HepG2 (cell line): ENCODE data around the gene CDC42EP5. TPM values are rescaled to one million over a fixed set of nuclear protein-coding genes. Genes with fewer than 3 reads are reported as not detected.

ENCODE experiments used
- ATF4 ChIP-seq, 2 experiments: fragments of 450-650 bp in 1 of 2; sonication (generic) in 1 of 2; formaldehyde crosslinking; IDR thresholded peaks; 2 replicates each; pipeline versions ENCODE4 v1.5.0 to v1.8.0; 2020 to 2022; ENCODE audit warnings: mild to moderate bottlenecking in 1 of 2, missing genetic modification reagents in 1 of 2
- GATAD2A ChIP-seq: IDR thresholded peaks from 2 replicates; pipeline ENCODE4 v1.6.1; 2016
- HNRNPH1 ChIP-seq: fragments of 200-400 bp; formaldehyde crosslinking; optimal IDR thresholded peaks from 2 replicates; pipeline ENCODE3; 2017; ENCODE audit warnings: mild to moderate bottlenecking, low read depth, low read length
- IKZF1 ChIP-seq: fragments of 450-650 bp; IDR thresholded peaks from 2 replicates; pipeline ENCODE4 v1.7.1; 2016
- KDM1A ChIP-seq: IDR thresholded peaks from 2 replicates; pipeline ENCODE4 v1.6.1; 2016; ENCODE audit warnings: missing compliant biosample characterization
- MXD3 ChIP-seq: IDR thresholded peaks from 2 replicates; pipeline ENCODE4 v1.6.1; 2016; ENCODE audit warnings: mild to moderate bottlenecking, missing biosample characterization, missing genetic modification reagents
- NFATC3 ChIP-seq: sonication (generic); formaldehyde crosslinking; IDR thresholded peaks from 2 replicates; pipeline ENCODE4 v1.5.1; 2020; ENCODE audit warnings: mild to moderate bottlenecking, missing genetic modification reagents
- NR2F2 ChIP-seq: IDR thresholded peaks from 2 replicates; pipeline ENCODE4 v1.6.1; 2012; ENCODE audit warnings: low read depth, inconsistent platforms, borderline replicate concordance
- RAD21 ChIP-seq: fragments of 450-650 bp; formaldehyde crosslinking; IDR thresholded peaks from 2 replicates; pipeline ENCODE4 v1.5.0; 2020; ENCODE audit warnings: mild to moderate bottlenecking
- SAFB2 ChIP-seq: sonication (generic); formaldehyde crosslinking; IDR thresholded peaks from 2 replicates; pipeline ENCODE4 v1.5.1; 2020; ENCODE audit warnings: missing genetic modification reagents, low read depth, mild to moderate bottlenecking, borderline replicate concordance
- SOX13 ChIP-seq, 3 experiments: fragments of 450-650 bp in 1 of 3; sonication (generic) in 1 of 3; formaldehyde crosslinking in 1 of 3; IDR thresholded peaks in 2 of 3; conservative IDR thresholded peaks in 1 of 3; 2 replicates each; pipeline versions ENCODE4 v1.5.0 to v1.6.1; 2016 to 2020; ENCODE audit warnings: antibody characterized with exemption in 1 of 3, mild to moderate bottlenecking in 1 of 3, missing compliant biosample characterization in 1 of 3, missing genetic modification reagents in 1 of 3, moderate library complexity in 1 of 3
- ZNF546 ChIP-seq: sonication (generic); formaldehyde crosslinking; conservative IDR thresholded peaks from 2 replicates; pipeline ENCODE4 v1.8.1; 2023; ENCODE audit warnings: mild to moderate bottlenecking, missing genetic modification reagents
- ZNF598 ChIP-seq: sonication (generic); formaldehyde crosslinking; IDR thresholded peaks from 2 replicates; pipeline ENCODE4 v1.5.1; 2020; ENCODE audit warnings: mild to moderate bottlenecking, missing genetic modification reagents, borderline replicate concordance
- ZNF7 ChIP-seq: IDR thresholded peaks from 2 replicates; pipeline ENCODE4 v1.6.1; 2016; ENCODE audit warnings: missing biosample characterization, missing genetic modification reagents
- ZNF839 ChIP-seq: sonication (generic); formaldehyde crosslinking; IDR thresholded peaks from 2 replicates; pipeline ENCODE4 v1.4.0; 2020; ENCODE audit warnings: missing genetic modification reagents, mild to moderate bottlenecking, borderline replicate concordance
- polyA plus RNA-seq, 8 experiments: library from polyadenylated mRNA; depleted of rRNA in 3 of 8; stranded (reverse) in 7 of 8; unstranded in 1 of 8; fragments of >200 nt; fragmentation: Illumina TruSeq in 4 of 8; extraction: Trizol in 4 of 8; gene quantifications; 2 replicates each; pipeline versions ENCODE4 v1.2.1 to v1.2.3, GENCODE V29; 2011 to 2016; ENCODE audit warnings: low read depth in 4 of 8, missing spikeins in 1 of 8, mixed read lengths in 1 of 8; ENCODE audit not compliant: insufficient read depth in 1 of 8
- total RNA-seq, 5 experiments: library from RNA; depleted of rRNA; stranded (reverse); fragments of >200 nt; fragmentation: Illumina TruSeq; extraction: Trizol; gene quantifications; 2 replicates each; pipeline ENCODE4 v1.2.3, GENCODE V29; 2016; ENCODE audit warnings: low read depth in 1 of 5
- TF ChIP-seq, protein P1 (sequence below): sonication (generic); formaldehyde crosslinking; IDR thresholded peaks from 2 replicates; pipeline ENCODE4 v1.4.0; 2020; ENCODE audit warnings: missing genetic modification reagents

Gene CDC42EP5
- total and polyA plus RNA-seq, 2 of the 13 experiments (the other 11 are each of a cell fraction or from before 2014, with no cell fraction given): 0.41 to 1.6 TPM

DNA sequence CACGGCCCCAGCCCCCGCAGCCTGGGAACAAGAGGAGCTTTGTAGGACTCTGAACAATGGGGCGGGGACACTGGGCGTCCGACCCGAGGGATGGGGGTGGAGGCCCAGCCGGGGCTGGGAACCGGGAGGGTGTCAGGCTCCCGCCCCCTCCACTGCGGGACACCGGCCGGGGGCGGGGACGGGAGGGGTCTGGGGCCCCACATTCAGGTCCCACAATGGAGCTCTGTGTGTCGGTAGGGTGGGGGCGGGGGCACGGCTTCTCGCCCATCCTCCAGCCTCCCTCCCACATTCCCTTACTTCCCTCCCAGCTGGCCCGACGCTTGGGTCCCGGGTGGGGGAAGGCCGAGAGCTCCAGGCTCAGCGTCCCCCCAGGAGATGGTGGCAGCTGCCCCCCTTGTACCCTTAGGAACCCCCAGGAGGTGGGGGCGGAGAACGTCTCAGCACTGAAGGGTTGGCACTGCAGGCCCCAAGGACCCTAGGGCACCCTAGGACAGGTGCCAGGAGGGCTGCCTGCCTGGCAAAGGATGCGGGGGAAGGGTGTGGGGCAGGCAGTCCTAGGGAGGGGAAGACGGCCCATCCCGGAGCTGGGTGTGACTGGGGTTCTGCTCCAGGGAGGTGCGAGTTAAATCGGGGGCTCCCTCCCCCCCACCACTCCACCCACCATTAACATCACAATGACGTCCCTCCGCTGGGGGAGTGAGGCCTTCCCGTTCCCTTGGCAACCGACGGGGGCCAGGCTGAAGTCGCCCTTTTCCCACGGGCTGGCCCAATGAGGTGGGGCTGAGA lies 52.5 kb downstream of the CDC42EP5 start (continued):
- TF ChIP-seq NFATC3 (no peak), MXD3 (CRISPR knock-in tag) (no peak), ATF4 (CRISPR knock-in tag; IDR thresholded peaks at IDR 0.05) (no peak), SOX13 (IDR thresholded peaks at IDR 0.05) (peak; percentile 74; the same call in 1 of the 2 replicates), SOX13 (CRISPR knock-in tag; conservative IDR thresholded peaks at IDR 0.05 in 1 of 2, IDR thresholded peaks at IDR 0.05 in 1 of 2) (peak in 1 of 2 experiments; percentile 96; a peak in 2 of 4 replicates), KDM1A (CRISPR knock-in tag) (no peak), ZNF546 (no peak), HNRNPH1 (no peak), ZNF598 (no peak), ZNF7 (CRISPR knock-in tag) (no peak), SAFB2 (CRISPR knock-in tag) (no peak), RAD21 (CRISPR knock-in tag) (0 out of 2 replicates have a peak, but pooled peaks have one; percentile 11), IKZF1 (no peak), GATAD2A (CRISPR knock-in tag) (peak; percentile 45; the same call in 1 of the 2 replicates), ZNF839 (no peak), NR2F2 (no peak; the same call in 1 of the 2 replicates)
- TF ChIP-seq, protein P1, sequence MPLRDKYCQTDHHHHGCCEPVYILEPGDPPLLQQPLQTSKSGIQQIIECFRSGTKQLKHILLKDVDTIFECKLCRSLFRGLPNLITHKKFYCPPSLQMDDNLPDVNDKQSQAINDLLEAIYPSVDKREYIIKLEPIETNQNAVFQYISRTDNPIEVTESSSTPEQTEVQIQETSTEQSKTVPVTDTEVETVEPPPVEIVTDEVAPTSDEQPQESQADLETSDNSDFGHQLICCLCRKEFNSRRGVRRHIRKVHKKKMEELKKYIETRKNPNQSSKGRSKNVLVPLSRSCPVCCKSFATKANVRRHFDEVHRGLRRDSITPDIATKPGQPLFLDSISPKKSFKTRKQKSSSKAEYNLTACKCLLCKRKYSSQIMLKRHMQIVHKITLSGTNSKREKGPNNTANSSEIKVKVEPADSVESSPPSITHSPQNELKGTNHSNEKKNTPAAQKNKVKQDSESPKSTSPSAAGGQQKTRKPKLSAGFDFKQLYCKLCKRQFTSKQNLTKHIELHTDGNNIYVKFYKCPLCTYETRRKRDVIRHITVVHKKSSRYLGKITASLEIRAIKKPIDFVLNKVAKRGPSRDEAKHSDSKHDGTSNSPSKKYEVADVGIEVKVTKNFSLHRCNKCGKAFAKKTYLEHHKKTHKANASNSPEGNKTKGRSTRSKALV (CRISPR knock-in tag): no peak
